H1 (cell line): ENCODE results near the gene ZNF592. TPM values are rescaled to one million over a fixed set of nuclear protein-coding genes. Genes with fewer than 3 reads are reported as not detected.

Source experiments
- CTCF ChIA-PET: fragments of 300-600 bp; sonication (Branson Sonifier 250); formaldehyde crosslinking; loops from one replicate; lab custom pipeline; 2021; ENCODE audit not compliant: partially characterized antibody; lab: Charles Lee
- POLR2A ChIA-PET: fragments of 300-600 bp; sonication (Branson Sonifier 250); formaldehyde crosslinking; loops from one replicate; lab custom pipeline; 2021; ENCODE audit warnings: inconsistent platforms; ENCODE audit not compliant: partially characterized antibody; lab: Charles Lee
- DNase-seq, 2 experiments: peaks; one replicate each; pipeline versions ENCODE4 v3.0.0 to v3.0.0-alpha.2; 2010 to 2022; ENCODE audit warnings: low spot score in 2 of 2, low read depth in 1 of 2, mixed read lengths in 1 of 2
- FAIRE-seq: peaks from 2 replicates; lab custom pipeline; 2011; peaks lifted over from hg19 to GRCh38; lab: Jason Lieb, UNC
- H2AFZ ChIP-seq: 2 replicates; pipeline ENCODE4 v1.8.1; 2012; ENCODE audit warnings: low read length, inconsistent platforms
- H2AK5ac ChIP-seq: 2 replicates; pipeline ENCODE4 v1.6.1; 2013; ENCODE audit warnings: low read depth, low read length
- H2BK120ac ChIP-seq: replicated peaks from 2 replicates; pipeline ENCODE3; 2013; ENCODE audit warnings: low read depth, low read length, inconsistent platforms
- H2BK12ac ChIP-seq: 2 replicates; pipeline ENCODE4 v1.6.1; 2013; ENCODE audit warnings: low read depth, low read length
- H2BK15ac ChIP-seq: 2 replicates; pipeline ENCODE4 v1.6.1; 2013; ENCODE audit warnings: low read length
- H2BK20ac ChIP-seq: 2 replicates; pipeline ENCODE4 v1.6.1; 2013; ENCODE audit warnings: low read length
- H2BK5ac ChIP-seq: 2 replicates; pipeline ENCODE4 v1.6.1; 2013; ENCODE audit warnings: low read depth, low read length
- H3K14ac ChIP-seq: 2 replicates; pipeline ENCODE4 v1.6.1; 2013; ENCODE audit warnings: inconsistent platforms; ENCODE audit not compliant: insufficient read length
- H3K18ac ChIP-seq: 2 replicates; pipeline ENCODE4 v1.6.1; 2013; ENCODE audit warnings: low read length; ENCODE audit errors: extremely low read depth
- H3K23ac ChIP-seq: 2 replicates; pipeline ENCODE4 v1.6.1; 2013; ENCODE audit warnings: inconsistent platforms; ENCODE audit not compliant: insufficient read length
- H3K23me2 ChIP-seq: 2 replicates; pipeline ENCODE4 v1.6.1; 2013; ENCODE audit warnings: low read depth, low read length
- H3K27ac ChIP-seq: 2 replicates; pipeline ENCODE4 v1.6.1; 2011; ENCODE audit warnings: low read depth, low read length, inconsistent platforms
- H3K27me3 ChIP-seq, 4 experiments: replicated peaks in 1 of 4; 1 replicate in 1 of 4; 2 replicates in 3 of 4; pipeline versions ENCODE4 v1.6.1 to v1.8.1; 2011 to 2013; ENCODE audit warnings: low read length in 3 of 4, mild to moderate bottlenecking in 3 of 4, inconsistent platforms in 2 of 4, mixed read lengths in 2 of 4, moderate library complexity in 1 of 4; ENCODE audit not compliant: control insufficient read depth in 3 of 4, insufficient read depth in 3 of 4; ENCODE audit errors: extremely low read depth in 1 of 4
- H3K36me3 ChIP-seq, 4 experiments: 2 replicates each; pipeline versions ENCODE4 v1.6.1 to v1.8.1; 2011 to 2013; ENCODE audit warnings: mild to moderate bottlenecking in 4 of 4, low read length in 3 of 4, moderate library complexity in 2 of 4, control low read depth in 1 of 4, inconsistent platforms in 1 of 4; ENCODE audit not compliant: insufficient read depth in 4 of 4, control insufficient read depth in 2 of 4
- H3K4ac ChIP-seq: replicated peaks from 2 replicates; pipeline ENCODE3; 2013; ENCODE audit warnings: low read length, low read depth, mixed read lengths, inconsistent platforms; ENCODE audit not compliant: insufficient read length
- H3K4me1 ChIP-seq, 4 experiments: replicated peaks in 1 of 4; 1 replicate in 1 of 4; 2 replicates in 3 of 4; pipeline versions ENCODE4 v1.6.1 to v1.8.1; 2011 to 2013; ENCODE audit warnings: low read length in 3 of 4, inconsistent platforms in 2 of 4, mixed read lengths in 1 of 4; ENCODE audit not compliant: insufficient read depth in 4 of 4, control insufficient read depth in 3 of 4
- H3K4me2 ChIP-seq, 2 experiments: 2 replicates each; pipeline versions ENCODE4 v1.6.1 to v1.8.1; 2011 to 2013; ENCODE audit warnings: low read depth in 2 of 2, low read length in 2 of 2, control low read depth in 1 of 2, inconsistent platforms in 1 of 2, mild to moderate bottlenecking in 1 of 2; ENCODE audit not compliant: insufficient read depth in 1 of 2
- H3K4me3 ChIP-seq, 4 experiments: fragments of 200-600, 300-600 bp in 1 of 4; sonication (generic), shearing (Covaris generic), sonication (Bioruptor Twin) in 1 of 4; 2 replicates each; pipeline versions ENCODE4 v1.5.1 to v1.8.1; 2011 to 2016; ENCODE audit warnings: low read length in 4 of 4, low read depth in 3 of 4, control low read depth in 2 of 4, inconsistent platforms in 2 of 4, mild to moderate bottlenecking in 2 of 4, mixed read lengths in 1 of 4, moderate library complexity in 1 of 4; ENCODE audit not compliant: insufficient read depth in 2 of 4; ENCODE audit errors: extremely low read depth in 1 of 4
- H3K56ac ChIP-seq: replicated peaks from 2 replicates; pipeline ENCODE3; 2013; ENCODE audit warnings: low read depth, mild to moderate bottlenecking, mixed read lengths, low read length, inconsistent platforms; ENCODE audit not compliant: insufficient read length
- H3K79me1 ChIP-seq: 2 replicates; pipeline ENCODE4 v1.6.1; 2013; ENCODE audit warnings: low read depth, low read length, control low read depth
- H3K79me2 ChIP-seq, 2 experiments: 2 replicates each; pipeline versions ENCODE4 v1.6.1 to v1.8.1; 2012 to 2013; ENCODE audit warnings: low read length in 2 of 2, mild to moderate bottlenecking in 2 of 2, inconsistent platforms in 1 of 2; ENCODE audit not compliant: insufficient read depth in 2 of 2, control insufficient read depth in 1 of 2
- H3K9ac ChIP-seq, 4 experiments: replicated peaks in 1 of 4; 1 replicate in 1 of 4; 2 replicates in 3 of 4; pipeline versions ENCODE4 v1.6.1 to v1.8.1; 2011 to 2013; ENCODE audit warnings: low read depth in 3 of 4, low read length in 3 of 4, control low read depth in 2 of 4, mild to moderate bottlenecking in 2 of 4, moderate library complexity in 2 of 4, inconsistent platforms in 1 of 4; ENCODE audit errors: extremely low read depth in 1 of 4
- H3K9me3 ChIP-seq, 2 experiments: 2 replicates each; pipeline versions ENCODE4 v1.6.1 to v1.8.1; 2012 to 2013; ENCODE audit warnings: mild to moderate bottlenecking in 2 of 2, moderate library complexity in 2 of 2, control low read depth in 1 of 2, inconsistent platforms in 1 of 2, low read depth in 1 of 2, low read length in 1 of 2, mixed read lengths in 1 of 2; ENCODE audit not compliant: insufficient read depth in 2 of 2
- H4K20me1 ChIP-seq, 2 experiments: replicated peaks in 1 of 2; 2 replicates each; pipeline versions ENCODE3 to v1.8.1; 2011 to 2013; ENCODE audit warnings: inconsistent platforms in 2 of 2, low read length in 2 of 2, mild to moderate bottlenecking in 1 of 2; ENCODE audit not compliant: insufficient read depth in 2 of 2, control insufficient read depth in 1 of 2
- H4K5ac ChIP-seq: 2 replicates; pipeline ENCODE4 v1.6.1; 2013; ENCODE audit warnings: low read length, low read depth, mixed read lengths, inconsistent platforms; ENCODE audit not compliant: insufficient read length
- H4K8ac ChIP-seq: 2 replicates; pipeline ENCODE4 v1.8.0; 2013; ENCODE audit warnings: mild to moderate bottlenecking, moderate library complexity, low read length, inconsistent platforms; ENCODE audit not compliant: insufficient read depth; ENCODE audit errors: extremely low read depth
- H4K91ac ChIP-seq: replicated peaks from 2 replicates; pipeline ENCODE3; 2013; ENCODE audit warnings: low read length, mixed read lengths, inconsistent platforms; ENCODE audit not compliant: insufficient read length
- ASH2L ChIP-seq: fragments of 200-600, 300-600 bp; sonication (generic); IDR thresholded peaks from one replicate; pipeline ENCODE4 v1.7.1; 2017; ENCODE audit warnings: low read length
- BCL11A ChIP-seq, 2 experiments: IDR thresholded peaks; one replicate each; pipeline ENCODE4 v1.6.1; 2011; ENCODE audit warnings: low read depth in 2 of 2, low read length in 2 of 2, mild to moderate bottlenecking in 2 of 2
- CHD1 ChIP-seq: IDR thresholded peaks from 2 replicates; pipeline ENCODE4 v1.6.1; 2012; ENCODE audit warnings: low read depth, low read length, improper control_type of control experiment
- CREB1 ChIP-seq: IDR thresholded peaks from 2 replicates; pipeline ENCODE4 v1.6.1; 2012; ENCODE audit warnings: inconsistent platforms
- FOSL1 ChIP-seq: IDR thresholded peaks from 2 replicates; pipeline ENCODE4 v1.6.1; 2011; ENCODE audit warnings: mild to moderate bottlenecking, low read depth, low read length, moderate library complexity; ENCODE audit not compliant: insufficient read depth
- NANOG ChIP-seq: IDR thresholded peaks from 2 replicates; pipeline ENCODE4 v1.6.1; 2011; ENCODE audit warnings: low read length, low read depth, mild to moderate bottlenecking, inconsistent platforms; ENCODE audit not compliant: insufficient read depth, poor library complexity, severe bottlenecking
- PHF8 ChIP-seq: fragments of 200-600 bp; sonication (generic); conservative IDR thresholded peaks from 2 replicates; pipeline ENCODE4 v1.7.1; 2012; ENCODE audit warnings: low read depth, mild to moderate bottlenecking, inconsistent platforms, low read length, moderate library complexity
- RFX5 ChIP-seq: IDR thresholded peaks from 2 replicates; pipeline ENCODE4 v1.6.1; 2011; ENCODE audit warnings: low read depth, low read length, improper control_type of control experiment, borderline replicate concordance
- SAP30 ChIP-seq: fragments of 300-600 bp; sonication (generic); IDR thresholded peaks from 2 replicates; pipeline ENCODE4 v1.7.1; 2012; ENCODE audit warnings: low read length, moderate library complexity, mild to moderate bottlenecking, inconsistent platforms; ENCODE audit not compliant: insufficient read depth, insufficient replicate concordance
- SP2 ChIP-seq: IDR thresholded peaks from 2 replicates; pipeline ENCODE4 v1.6.1; 2012; ENCODE audit warnings: mild to moderate bottlenecking, low read length, inconsistent platforms
- WGBS, 2 experiments: shearing (Covaris generic) in 1 of 2; methylation state at CpG; one replicate each; pipeline versions ENCODE4 v1.1.6 to v1.1.7; 2013 to 2015; ENCODE audit warnings: low lambda C conversion rate in 2 of 2, mixed read lengths in 2 of 2, inconsistent platforms in 1 of 2, low coverage in 1 of 2, missing lambda C conversion rate in 1 of 2; ENCODE audit not compliant: insufficient replicate concordance in 2 of 2, insufficient coverage in 1 of 2, insufficient read length in 1 of 2; ENCODE audit errors: extremely low coverage in 1 of 2, missing lambda C conversion rate in 1 of 2; 5-methylcytosine and 5-hydroxymethylcytosine counted together
- polyA plus RNA-seq, 7 experiments: library from polyadenylated mRNA; depleted of rRNA in 3 of 7; stranded (reverse) in 5 of 7; unstranded in 2 of 7; fragments of >200 nt in 5 of 7; fragments of 200-250 nt in 2 of 7; gene quantifications; 1 replicate in 5 of 7; 2 replicates in 1 of 7; 4 replicates in 1 of 7; pipeline versions ENCODE4 v1.2.1 to v1.2.3, GENCODE V29; 2011 to 2013; ENCODE audit warnings: missing spikeins in 2 of 7, mixed read lengths in 2 of 7
- total RNA-seq: library from RNA; stranded (reverse); fragmentation: NEBNext Ultra II Directional; extraction: Animal tissue kit (Norgen Biotek cat#: 25700); gene quantifications from 2 replicates; pipeline ENCODE4 v1.2.1, GENCODE V29; 2021

The ZNF592 gene
- total and polyA plus RNA-seq, 2 of the 8 experiments (the other 6 are each of a cell fraction or from before 2014, with no cell fraction given): 14.2 to 33.0 TPM

GRCh38 chr15:84842781-84843180 is 94.4 kb downstream of the ZNF592 start:
- no peaks in the 10 kb centered on the region for H3K36me3 ChIP-seq
- no peak overlapping the region for H2AK5ac ChIP-seq
- WGBS, 2 experiments: 88% methylated on average over 1 of the region's 1 CpG; no CpG with 5 or more reads in 1 of the 2 experiments
- H3K4me1 ChIP-seq: no peaks in the 10 kb centered on the region
- H4K91ac ChIP-seq: no peak overlapping the region
- no peaks in the 10 kb centered on the region for H4K20me1 ChIP-seq
- H2BK20ac ChIP-seq: no peak overlapping the region
- no peak overlapping the region for H3K4ac ChIP-seq
- no peak overlapping the region for H3K27ac ChIP-seq
- no peak overlapping the region for H3K4me2 ChIP-seq
- H3K4me3 ChIP-seq: no peak overlapping the region
- DNase-seq (no peak), FAIRE-seq (no peak)
- H3K23me2 ChIP-seq: no peaks in the 10 kb centered on the region
- H3K14ac ChIP-seq: no peak overlapping the region
- H3K9me3 ChIP-seq: peaks cover 0 to 2% of the 10 kb centered on the region in 2 experiments; a peak in 1 of 4 replicates
- H3K23ac ChIP-seq: no peak overlapping the region
- no peak overlapping the region for H3K56ac ChIP-seq
- no peaks in the 10 kb centered on the region for H3K79me2 ChIP-seq
- H2BK120ac ChIP-seq: no peak overlapping the region
- H4K8ac ChIP-seq: no peak overlapping the region
- no peak overlapping the region for H2AFZ ChIP-seq
- H3K27me3 ChIP-seq: no peaks in the 10 kb centered on the region
- H3K18ac ChIP-seq: no peak overlapping the region
- H3K79me1 ChIP-seq: no peaks in the 10 kb centered on the region
- ChIA-PET CTCF (interaction anchor here (1.2 to 6.7 kb wide), 6 partner anchors 12 to 86 kb away, joined by 3 to 89 read pairs (median 4); no protein-coding TSS in a partner anchor), POLR2A (interaction anchor here (0.7 to 1.4 kb wide), 3 partner anchors 20 to 61 kb away, joined by 3 to 6 read pairs (median 4); no protein-coding TSS in a partner anchor)
- no peak overlapping the region for H2BK15ac ChIP-seq
- H2BK12ac ChIP-seq: no peak overlapping the region
- no peak overlapping the region for H4K5ac ChIP-seq
- H3K9ac ChIP-seq: no peak overlapping the region
- no peak overlapping the region for H2BK5ac ChIP-seq
- TF ChIP-seq RFX5 (no peak), SP2 (no peak), BCL11A (IDR thresholded peaks at IDR 0.05; ENCODE audit: low read depth in 2 of 2, low read length in 2 of 2) (no peak), CREB1 (no peak), FOSL1 (no peak), NANOG (no peak), CHD1 (no peak), PHF8 (no peak), SAP30 (no peak), ASH2L (no peak)
